HL-60 (cell line): ENCODE measurements around the gene ZNRF4.

Experiments used
- CTCF ChIP-seq: IDR thresholded peaks from one replicate; pipeline ENCODE4 v1.5.1; 2011; ENCODE audit warnings: low read length, control low read depth, inconsistent platforms; ENCODE audit not compliant: insufficient read depth
- POLR2AphosphoS5 ChIP-seq: IDR thresholded peaks from 2 replicates; pipeline ENCODE4 v1.6.1; 2012; ENCODE audit warnings: low read depth

- no peak for TF ChIP-seq POLR2AphosphoS5
- no peak for TF ChIP-seq CTCF
Measured at GRCh38 chr19:5492281-5492634, 37.0 kb downstream of the ZNRF4 start.
